K562 (cell line): ENCODE data around the gene TFAP2E. TPM values are rescaled to one million over a fixed set of nuclear protein-coding genes. Genes with fewer than 3 reads are reported as not detected.

ENCODE experiments used
- ATF7 ChIP-seq: fragments of 450-650 bp; IDR thresholded peaks from 2 replicates; pipeline ENCODE4 v1.7.1; 2014; ENCODE audit warnings: mild to moderate bottlenecking, moderate library complexity
- CSDE1 ChIP-seq, 2 experiments: fragments of 450-650 bp; IDR thresholded peaks; 2 replicates each; pipeline ENCODE4 v1.6.1; 2016; ENCODE audit warnings: mild to moderate bottlenecking in 1 of 2
- DACH1 ChIP-seq: fragments of 450-650 bp; IDR thresholded peaks from 2 replicates; pipeline ENCODE4 v1.6.1; 2018; ENCODE audit not compliant: partially characterized antibody
- ERF ChIP-seq: fragments of 450-650 bp; formaldehyde crosslinking; IDR thresholded peaks from 2 replicates; pipeline ENCODE4 v1.4.0; 2020; ENCODE audit warnings: mild to moderate bottlenecking, mixed read lengths
- FOSL1 ChIP-seq: fragments of 200-800 bp; sonication (Bioruptor generic); conservative IDR thresholded peaks from 2 replicates; pipeline ENCODE4 v1.6.1; 2016; ENCODE audit warnings: missing genetic modification characterization, missing compliant biosample characterization
- FOXO4 ChIP-seq: fragments of 450-650 bp; formaldehyde crosslinking; IDR thresholded peaks from 2 replicates; pipeline ENCODE4 v1.4.0; 2020; ENCODE audit warnings: mild to moderate bottlenecking, moderate library complexity
- IRF9 ChIP-seq: fragments of 450-650 bp; IDR thresholded peaks from 2 replicates; pipeline ENCODE4 v1.6.1; 2016; ENCODE audit warnings: missing biosample characterization, missing genetic modification characterization
- KAT2B ChIP-seq: IDR thresholded peaks from one replicate; pipeline ENCODE4 v1.6.1; 2012; ENCODE audit warnings: low read depth, mild to moderate bottlenecking, control low read depth, inconsistent platforms, low read length, moderate library complexity
- LEF1 ChIP-seq: fragments of 450-650 bp; IDR thresholded peaks from 2 replicates; pipeline ENCODE4 v1.6.1; 2016; ENCODE audit warnings: mild to moderate bottlenecking
- MLX ChIP-seq, 2 experiments: fragments of 450-650 bp in 1 of 2; sonication (generic) in 1 of 2; formaldehyde crosslinking; conservative IDR thresholded peaks; 2 replicates each; pipeline versions ENCODE4 v1.4.0 to v1.8.1; 2020 to 2022; ENCODE audit warnings: mild to moderate bottlenecking in 1 of 2, missing genetic modification reagents in 1 of 2
- MYNN ChIP-seq, 2 experiments: sonication (generic); formaldehyde crosslinking in 1 of 2; IDR thresholded peaks; 2 replicates each; pipeline versions ENCODE4 v1.5.0 to v1.6.1; 2016 to 2020; ENCODE audit warnings: antibody characterized with exemption in 1 of 2, missing genetic modification reagents in 1 of 2
- PCBP2 ChIP-seq: fragments of 200-400 bp; formaldehyde crosslinking; IDR thresholded peaks from 2 replicates; pipeline ENCODE4 v1.6.1; 2018; ENCODE audit warnings: low read length, low read depth, mild to moderate bottlenecking, moderate library complexity; ENCODE audit not compliant: poor library complexity, severe bottlenecking
- PHB ChIP-seq: fragments of 250-450 bp; sonication (Bioruptor Pico); IDR thresholded peaks from 2 replicates; pipeline ENCODE4 v1.5.0; 2021
- SNRNP70 ChIP-seq: fragments of 200-400 bp; formaldehyde crosslinking; optimal IDR thresholded peaks from 2 replicates; pipeline ENCODE3; 2017; ENCODE audit warnings: low read depth, low read length
- SRSF3 ChIP-seq: fragments of 200-400 bp; formaldehyde crosslinking; IDR thresholded peaks from 2 replicates; pipeline ENCODE4 v1.6.1; 2016; ENCODE audit warnings: mild to moderate bottlenecking, low read length, moderate library complexity; ENCODE audit not compliant: insufficient read depth
- TFAM ChIP-seq: fragments of 250-450 bp; sonication (Bioruptor Pico); conservative IDR thresholded peaks from 2 replicates; pipeline ENCODE4 v1.5.0; 2021; ENCODE audit warnings: mild to moderate bottlenecking, moderate library complexity
- USF2 ChIP-seq: sonication (generic); formaldehyde crosslinking; IDR thresholded peaks from 2 replicates; pipeline ENCODE4 v1.5.0; 2020; ENCODE audit warnings: missing genetic modification reagents
- ZBTB5 ChIP-seq: fragments of 450-650 bp; IDR thresholded peaks from 2 replicates; pipeline ENCODE4 v1.6.1; 2017; ENCODE audit warnings: antibody characterized with exemption
- ZNF143 ChIP-seq: sonication (generic); formaldehyde crosslinking; IDR thresholded peaks from 2 replicates; pipeline ENCODE4 v1.9.0; 2022; ENCODE audit warnings: mild to moderate bottlenecking, missing genetic modification reagents
- ZNF175 ChIP-seq: fragments of 200-800 bp; sonication (Bioruptor generic); IDR thresholded peaks from 2 replicates; pipeline ENCODE4 v1.6.1; 2016; ENCODE audit warnings: low read depth, mild to moderate bottlenecking, missing genetic modification characterization, missing compliant biosample characterization
- ZNF644 ChIP-seq: fragments of 200-800 bp; sonication (Bioruptor generic); IDR thresholded peaks from 2 replicates; pipeline ENCODE4 v1.6.1; 2016; ENCODE audit warnings: low read depth, missing genetic modification characterization, missing compliant biosample characterization
- ZSCAN29 ChIP-seq: fragments of 450-650 bp; IDR thresholded peaks from 2 replicates; pipeline ENCODE4 v1.6.1; 2017
- polyA plus RNA-seq, 8 experiments: library from polyadenylated mRNA; depleted of rRNA in 4 of 8; stranded (reverse) in 5 of 8; unstranded in 3 of 8; fragments of >200 nt; fragmentation: Nextera tagmentation in 2 of 8; fragmentation: Illumina TruSeq in 1 of 8; extraction: Ambion mirVana in 2 of 8; extraction: Trizol in 1 of 8; gene quantifications; 2 replicates each; pipeline versions ENCODE4 v1.2.1 to v1.2.3, GENCODE V29; 2011 to 2014; ENCODE audit warnings: inconsistent platforms in 1 of 8, missing spikeins in 1 of 8
- total RNA-seq, 7 experiments: library from RNA; depleted of rRNA in 6 of 7; stranded (reverse); fragments of >200 nt in 6 of 7; fragmentation: Illumina TruSeq in 2 of 7; extraction: Trizol in 2 of 7; gene quantifications; 2 replicates each; pipeline versions ENCODE4 v1.2.1 to v1.2.3, GENCODE V29; 2011 to 2021; ENCODE audit warnings: low replicate concordance in 1 of 7
- TF ChIP-seq, protein P1 (sequence below): sonication (generic); formaldehyde crosslinking; IDR thresholded peaks from 2 replicates; pipeline ENCODE4 v1.9.0; 2022; ENCODE audit warnings: mild to moderate bottlenecking, missing genetic modification reagents

The TFAP2E gene
- total and polyA plus RNA-seq, 9 of the 15 experiments (the other 6 are each of a cell fraction or from before 2014, with no cell fraction given): 0.03 to 0.11 (median 0.07) TPM; not detected in 4

DNA sequence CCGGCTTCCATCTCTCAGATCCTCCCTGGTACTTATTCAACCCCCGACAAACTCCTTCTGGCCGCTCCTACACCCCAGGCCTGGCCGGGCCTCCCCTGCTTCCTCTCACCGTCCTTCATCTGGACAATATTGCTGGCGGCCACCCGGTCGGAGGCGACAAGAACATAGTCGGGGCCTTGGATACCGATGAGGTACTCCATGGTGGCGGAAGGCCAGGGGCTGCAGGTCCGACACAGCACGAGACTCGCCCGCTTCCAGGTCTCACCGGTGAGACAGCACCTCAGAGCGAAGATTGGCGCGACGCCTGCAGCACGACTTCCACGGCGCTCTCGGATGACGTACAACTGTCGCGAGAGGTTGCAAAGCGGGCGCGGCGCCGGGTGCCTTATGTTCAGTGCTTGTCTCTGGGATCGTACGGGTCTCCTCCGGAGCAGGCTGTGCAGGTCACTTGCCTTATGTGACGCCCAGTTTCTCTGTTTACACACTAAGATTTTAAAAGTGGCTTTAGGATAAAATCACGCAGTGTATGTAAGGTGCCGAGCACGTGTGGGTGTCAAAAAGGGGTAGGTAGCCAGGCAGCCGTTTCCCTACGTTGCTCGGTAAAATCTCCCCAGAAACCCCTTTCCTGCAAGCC is 68.2 kb downstream of the TFAP2E start, which contains the start of gene PSMB2 (continued):
- peak; percentile 39; the same call in 1 of the 2 replicates for TF ChIP-seq MYNN (IDR thresholded peaks at IDR 0.05)
- no peak for TF ChIP-seq MYNN (CRISPR knock-in tag; IDR thresholded peaks at IDR 0.05)
- no peak for TF ChIP-seq SRSF3
- TF ChIP-seq TFAM: no peak
- TF ChIP-seq PHB (CRISPR knock-in tag): no peak
- peak in 1 of 2 experiments; percentile 74; a peak in 2 of 4 replicates for TF ChIP-seq CSDE1 (IDR thresholded peaks at IDR 0.05)
- no peak for TF ChIP-seq KAT2B
- no peak for TF ChIP-seq FOSL1 (tag)
- peak; percentile 66 for TF ChIP-seq ZNF175
- TF ChIP-seq DACH1: no peak
- no peak for TF ChIP-seq PCBP2
- TF ChIP-seq LEF1: peak; percentile 68; the same call in 1 of the 2 replicates
- no peak for TF ChIP-seq ZNF644
- TF ChIP-seq SNRNP70: no peak
- TF ChIP-seq IRF9 (tag): no peak
- TF ChIP-seq, protein P1, sequence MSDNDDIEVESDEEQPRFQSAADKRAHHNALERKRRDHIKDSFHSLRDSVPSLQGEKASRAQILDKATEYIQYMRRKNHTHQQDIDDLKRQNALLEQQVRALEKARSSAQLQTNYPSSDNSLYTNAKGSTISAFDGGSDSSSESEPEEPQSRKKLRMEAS (CRISPR knock-in tag): peak; percentile 88
- TF ChIP-seq ERF (CRISPR knock-in tag): no peak
- no peak for TF ChIP-seq ZSCAN29
- no peak for TF ChIP-seq ZNF143 (CRISPR knock-in tag)
- TF ChIP-seq USF2 (CRISPR knock-in tag): no peak
- TF ChIP-seq MLX (CRISPR knock-in tag; conservative IDR thresholded peaks at IDR 0.05): no peak; a peak in 1 of 4 replicates
- TF ChIP-seq FOXO4 (CRISPR knock-in tag): no peak
- no peak for TF ChIP-seq ZBTB5
- peak; percentile 88 for TF ChIP-seq ATF7
